MG63 (cell line): ENCODE results near the gene AGAP1. TPM values are rescaled to one million over a fixed set of nuclear protein-coding genes. Genes with fewer than 3 reads are reported as not detected.

Experiments used
- DNase-seq: peaks from one replicate; pipeline ENCODE4 v3.0.0-alpha.2; 2020
- H3K27me3 ChIP-seq: fragments of 250-450 bp; sonication (Bioruptor Pico); 2 replicates; pipeline ENCODE4 v1.5.1; 2020; ENCODE audit warnings: mild to moderate bottlenecking, moderate library complexity
- H3K36me3 ChIP-seq: fragments of 250-450 bp; sonication (Bioruptor Pico); 2 replicates; pipeline ENCODE4 v1.5.1; 2020; ENCODE audit warnings: mild to moderate bottlenecking, moderate library complexity
- H3K4me3 ChIP-seq: fragments of 250-450 bp; sonication (Bioruptor Pico); 2 replicates; pipeline ENCODE4 v1.5.1; 2020; ENCODE audit warnings: mild to moderate bottlenecking, moderate library complexity
- H3K9me3 ChIP-seq: fragments of 250-450 bp; sonication (Bioruptor Pico); 2 replicates; pipeline ENCODE4 v1.5.1; 2020; ENCODE audit warnings: mild to moderate bottlenecking, moderate library complexity
- total RNA-seq: library from RNA; depleted of rRNA; stranded (reverse); fragments of >200 nt; shearing (Covaris generic); gene quantifications from 2 replicates; pipeline ENCODE4 v1.2.3, GENCODE V29; 2014; ENCODE audit warnings: low replicate concordance

AGAP1 gene
- total RNA-seq, 1 experiment from 2014 or later, result 8.8 TPM

DNA sequence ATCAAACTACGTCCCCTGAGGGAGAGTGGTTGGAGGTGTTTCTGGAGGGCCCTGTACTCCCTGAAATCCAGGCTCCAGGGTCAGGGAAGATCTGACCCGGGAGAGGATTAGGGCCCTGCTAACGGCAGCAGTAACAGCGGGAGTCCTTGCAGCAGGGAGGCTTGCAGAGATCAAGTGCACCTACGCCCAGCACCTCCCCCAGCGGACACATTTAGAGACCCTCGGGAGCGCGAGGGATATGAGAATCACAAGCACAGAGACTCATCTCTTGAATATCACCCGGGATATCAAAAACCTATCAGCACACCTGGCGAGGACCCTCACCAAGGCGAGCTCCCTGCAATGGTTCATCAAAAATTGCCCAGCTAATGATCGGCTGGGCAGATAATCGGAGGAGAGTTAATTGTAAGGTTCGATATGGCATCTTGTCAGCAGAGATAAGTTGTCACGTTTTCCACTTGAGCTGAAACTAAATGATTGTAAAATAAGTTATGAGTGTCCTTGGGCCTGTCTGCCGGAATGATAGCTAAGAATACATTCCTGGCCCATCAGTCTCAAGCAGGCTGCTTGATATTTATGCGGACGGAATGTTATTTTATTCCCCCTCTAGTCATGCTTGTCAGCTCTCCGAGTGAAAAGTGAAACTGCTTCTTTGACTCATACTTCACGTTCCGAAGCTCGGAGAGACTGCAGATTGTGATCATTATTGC lies 464.5 kb downstream of the AGAP1 start:
- DNase-seq, result no peak
- no peaks in the 10 kb centered on the region for H3K36me3 ChIP-seq
- H3K4me3 ChIP-seq, result no peak overlapping the region
- H3K9me3 ChIP-seq, result no peaks in the 10 kb centered on the region
- no peaks in the 10 kb centered on the region for H3K27me3 ChIP-seq

DNA sequence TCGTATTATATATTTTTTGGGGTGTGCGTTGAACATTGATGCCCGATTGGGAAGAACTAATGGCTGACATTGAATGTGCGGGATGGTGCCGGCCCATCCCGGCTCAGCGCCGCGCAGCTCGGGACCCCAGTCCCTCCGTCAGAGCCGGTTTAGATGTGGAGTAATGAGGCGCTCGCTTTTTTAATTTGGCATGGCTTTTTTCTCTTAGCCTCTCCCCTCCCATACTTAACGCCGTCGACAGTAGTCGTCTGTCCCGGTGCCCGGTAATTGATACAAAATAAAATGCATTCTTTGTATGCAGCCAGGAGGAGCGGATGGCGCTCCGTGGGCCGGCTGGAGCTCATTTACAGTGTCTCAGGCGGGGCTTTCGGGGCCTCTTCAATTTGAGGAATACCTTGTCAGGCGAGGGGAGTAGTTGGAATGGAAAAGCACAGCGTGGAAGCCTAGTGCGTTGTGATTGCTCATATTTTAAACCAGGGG lies 465.1 kb downstream of the AGAP1 start:
- Histone ChIP-seq H3K27me3 (no peaks in the 10 kb centered on the region), H3K4me3 (no peak overlapping the region), H3K9me3 (no peaks in the 10 kb centered on the region), H3K36me3 (no peaks in the 10 kb centered on the region)
- no peak for DNase-seq

DNA sequence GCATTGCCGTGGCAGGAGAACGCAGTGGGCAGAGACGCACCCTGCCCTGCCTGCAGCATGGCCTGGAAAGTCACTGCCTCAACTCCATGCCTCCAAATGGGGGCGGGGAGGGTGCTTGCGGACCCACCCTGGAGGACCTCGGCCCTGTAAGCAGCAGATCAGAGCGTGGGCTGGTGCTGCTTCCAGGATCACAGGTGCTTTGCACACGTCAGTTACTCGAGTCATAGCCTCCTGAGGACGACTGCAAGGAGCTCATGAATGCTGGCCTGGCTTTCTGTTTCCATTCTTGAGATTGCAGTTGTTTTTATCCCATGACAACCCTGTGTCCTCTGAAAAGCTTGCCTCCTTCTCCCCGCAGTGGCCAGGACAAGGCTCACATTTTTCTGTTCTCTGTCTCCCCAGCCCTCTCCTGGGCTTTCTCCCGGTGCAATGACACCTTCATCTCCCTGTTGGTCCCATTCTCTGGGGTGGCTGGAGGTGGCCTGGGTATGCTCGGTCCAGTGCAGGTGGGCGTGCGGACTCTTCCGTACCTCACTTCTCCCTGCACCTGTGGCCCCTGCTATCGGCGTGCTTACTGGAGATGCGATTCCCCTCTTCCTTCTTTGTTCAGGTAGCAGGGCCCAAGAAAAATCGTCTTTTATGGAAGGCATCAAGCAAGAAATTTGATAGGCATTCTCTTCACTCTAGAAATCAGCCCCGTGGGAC lies 466.3 kb downstream of the AGAP1 start:
- Histone ChIP-seq H3K9me3 (no peaks in the 10 kb centered on the region), H3K27me3 (no peaks in the 10 kb centered on the region), H3K36me3 (no peaks in the 10 kb centered on the region), H3K4me3 (no peak overlapping the region)
- DNase-seq, result no peak

DNA sequence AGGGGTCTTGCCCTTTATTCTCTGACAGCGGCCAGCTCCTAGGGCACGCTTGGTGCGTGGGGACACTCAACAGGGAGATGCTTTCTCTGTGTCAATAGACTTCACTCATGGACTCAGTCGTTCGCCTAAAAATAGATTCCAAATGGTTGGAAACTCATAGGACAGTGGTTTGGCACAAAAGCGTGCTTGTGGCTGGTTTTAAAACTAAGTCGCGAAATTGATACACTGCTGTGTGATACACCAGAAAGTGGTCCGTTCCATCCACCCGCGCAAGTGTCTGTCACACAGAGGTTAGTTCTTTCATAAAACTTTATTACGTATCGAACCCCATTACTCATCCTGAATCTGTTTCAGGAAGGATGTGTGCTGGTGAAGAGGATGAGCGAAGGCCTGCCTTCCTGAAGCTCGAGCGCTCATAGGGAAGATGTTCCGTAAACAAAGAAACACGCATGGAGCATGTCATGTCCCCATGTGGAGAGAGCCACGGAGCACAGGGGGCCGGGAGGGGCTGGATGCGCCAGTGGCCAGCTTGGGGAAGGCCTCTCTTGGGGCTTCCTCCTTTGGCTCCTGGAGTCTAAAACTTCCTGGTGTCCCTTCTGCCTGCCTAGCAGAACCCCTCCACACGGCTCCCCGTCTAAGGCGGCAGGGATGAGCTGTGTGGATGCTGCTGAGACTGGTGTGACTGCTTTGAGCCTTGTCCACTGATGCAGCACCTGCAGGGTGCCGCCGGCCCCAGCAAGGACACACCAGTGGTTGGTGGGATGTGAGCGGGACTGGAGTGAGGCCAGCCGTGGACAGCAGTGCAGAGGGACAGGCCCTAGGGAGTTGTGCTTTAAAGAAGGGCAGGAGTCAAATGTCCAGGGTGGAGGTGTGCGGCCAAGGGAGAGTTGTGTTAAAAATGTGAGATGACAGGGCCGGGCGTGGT lies 467.1 kb downstream of the AGAP1 start:
- no peak for DNase-seq
- H3K27me3 ChIP-seq, result no peaks in the 10 kb centered on the region
- no peaks in the 10 kb centered on the region for H3K36me3 ChIP-seq
- no peaks in the 10 kb centered on the region for H3K9me3 ChIP-seq
- H3K4me3 ChIP-seq, result no peak overlapping the region

DNA sequence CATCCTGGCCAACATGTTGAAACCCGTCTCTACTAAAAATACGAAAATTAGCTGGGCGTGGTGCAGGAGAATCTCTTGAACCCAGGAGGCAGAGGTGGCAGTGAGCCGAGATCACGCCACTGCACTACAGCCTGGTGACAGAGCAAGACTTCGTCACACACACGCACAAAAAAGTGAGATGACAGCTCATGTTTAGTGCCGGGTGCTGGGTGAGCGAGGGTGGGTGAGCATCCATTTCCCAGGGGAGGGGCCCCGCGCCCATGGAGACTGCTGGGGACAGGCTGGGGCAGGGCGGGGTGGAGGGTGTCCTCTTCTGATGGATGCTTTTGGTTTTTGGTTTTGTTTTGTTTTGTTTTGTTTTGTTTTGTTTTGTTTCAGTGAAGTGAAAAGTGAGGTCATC lies 467.9 kb downstream of the AGAP1 start:
- DNase-seq, result no peak
- H3K36me3 ChIP-seq, result no peaks in the 10 kb centered on the region
- no peaks in the 10 kb centered on the region for H3K27me3 ChIP-seq
- no peak overlapping the region for H3K4me3 ChIP-seq
- H3K9me3 ChIP-seq, result no peaks in the 10 kb centered on the region

DNA sequence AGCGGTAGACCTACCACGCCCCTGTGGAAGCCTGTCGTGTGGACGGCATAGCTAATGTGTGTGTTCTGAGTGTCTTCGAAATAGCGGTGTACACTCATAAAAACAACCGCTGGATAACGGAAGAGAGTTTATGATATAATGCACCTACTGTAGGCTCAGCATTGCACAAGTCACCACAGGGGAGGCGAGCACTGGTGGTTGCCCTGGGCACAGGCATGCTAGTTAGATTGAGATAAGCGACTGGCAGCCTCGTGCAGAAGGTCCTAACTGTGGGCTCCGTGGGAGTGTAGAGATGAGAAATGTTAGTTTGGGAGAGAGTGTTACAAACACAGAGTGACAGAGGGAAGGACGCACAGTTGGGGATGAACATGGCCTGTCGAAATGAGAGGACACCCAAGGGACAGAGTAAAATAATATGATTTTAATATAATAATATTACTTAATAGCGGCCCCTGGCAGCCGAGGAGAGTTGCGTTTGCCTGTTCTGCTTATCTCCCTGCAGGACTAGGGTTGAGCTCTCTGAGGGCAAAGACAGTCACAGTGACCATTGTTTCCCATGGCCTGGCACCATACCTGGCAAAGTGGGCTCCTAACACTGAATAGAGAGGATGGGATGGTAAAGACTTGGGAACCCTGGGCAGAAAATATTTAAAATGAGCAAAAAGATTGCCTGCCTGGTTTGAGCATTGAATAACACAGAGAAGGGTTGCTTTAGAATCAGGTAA lies 470.2 kb downstream of the AGAP1 start:
- Histone ChIP-seq H3K9me3 (no peaks in the 10 kb centered on the region), H3K36me3 (no peaks in the 10 kb centered on the region), H3K27me3 (no peaks in the 10 kb centered on the region), H3K4me3 (no peak overlapping the region)
- DNase-seq, result no peak

DNA sequence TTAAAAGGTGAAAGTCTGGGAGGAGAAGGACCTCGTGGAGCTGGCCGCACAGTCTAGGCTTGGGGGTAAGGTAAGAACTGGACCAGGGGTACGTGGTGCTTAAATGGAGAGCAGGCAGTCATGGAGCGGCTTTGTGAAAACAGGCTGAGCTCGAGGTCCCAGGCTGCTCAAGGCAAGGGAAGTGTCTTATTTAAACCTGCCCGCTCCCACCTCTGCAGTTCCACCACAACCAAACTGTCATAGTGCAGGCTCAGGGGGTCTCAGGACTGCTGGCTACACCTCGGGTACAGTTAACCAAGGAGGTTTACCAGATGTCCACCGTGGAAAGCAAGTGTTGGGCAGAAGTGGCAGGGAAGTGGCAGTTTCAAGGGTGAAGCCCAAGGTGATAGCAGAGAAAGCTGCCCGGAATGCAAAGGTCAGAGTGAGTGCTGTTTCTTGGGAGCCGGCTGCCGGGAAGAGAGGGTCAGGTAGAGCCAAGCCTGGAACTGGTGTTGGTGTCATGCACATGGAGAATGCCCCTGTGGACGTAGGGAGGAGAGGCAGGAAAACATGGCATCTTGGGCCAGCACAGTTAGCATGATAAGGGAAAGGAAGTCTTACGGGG lies 471.0 kb downstream of the AGAP1 start:
- Histone ChIP-seq H3K4me3 (no peak overlapping the region), H3K36me3 (no peaks in the 10 kb centered on the region; the same call in 1 of the 2 replicates), H3K9me3 (no peaks in the 10 kb centered on the region), H3K27me3 (no peaks in the 10 kb centered on the region)
- no peak for DNase-seq

DNA sequence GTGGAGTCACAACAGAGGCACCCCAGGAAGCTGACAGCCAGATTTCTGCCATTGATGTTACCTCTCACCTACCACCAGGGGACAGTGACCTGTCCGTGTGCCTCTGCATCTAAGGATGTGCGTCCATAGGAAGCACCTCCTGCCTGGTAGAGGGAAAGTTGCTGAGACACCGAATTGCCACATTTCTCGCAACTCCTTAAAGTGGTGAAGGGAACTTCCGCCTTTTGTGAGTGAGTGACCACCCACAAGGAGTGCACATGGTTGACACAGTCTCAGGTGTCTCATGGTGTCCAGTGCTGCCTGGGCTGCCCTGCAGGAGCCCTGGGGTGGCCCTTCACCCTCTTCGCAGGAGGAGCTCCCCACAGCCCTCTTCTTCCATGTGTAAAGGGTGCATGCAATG lies 472.6 kb downstream of the AGAP1 start:
- no peak overlapping the region for H3K4me3 ChIP-seq

DNA sequence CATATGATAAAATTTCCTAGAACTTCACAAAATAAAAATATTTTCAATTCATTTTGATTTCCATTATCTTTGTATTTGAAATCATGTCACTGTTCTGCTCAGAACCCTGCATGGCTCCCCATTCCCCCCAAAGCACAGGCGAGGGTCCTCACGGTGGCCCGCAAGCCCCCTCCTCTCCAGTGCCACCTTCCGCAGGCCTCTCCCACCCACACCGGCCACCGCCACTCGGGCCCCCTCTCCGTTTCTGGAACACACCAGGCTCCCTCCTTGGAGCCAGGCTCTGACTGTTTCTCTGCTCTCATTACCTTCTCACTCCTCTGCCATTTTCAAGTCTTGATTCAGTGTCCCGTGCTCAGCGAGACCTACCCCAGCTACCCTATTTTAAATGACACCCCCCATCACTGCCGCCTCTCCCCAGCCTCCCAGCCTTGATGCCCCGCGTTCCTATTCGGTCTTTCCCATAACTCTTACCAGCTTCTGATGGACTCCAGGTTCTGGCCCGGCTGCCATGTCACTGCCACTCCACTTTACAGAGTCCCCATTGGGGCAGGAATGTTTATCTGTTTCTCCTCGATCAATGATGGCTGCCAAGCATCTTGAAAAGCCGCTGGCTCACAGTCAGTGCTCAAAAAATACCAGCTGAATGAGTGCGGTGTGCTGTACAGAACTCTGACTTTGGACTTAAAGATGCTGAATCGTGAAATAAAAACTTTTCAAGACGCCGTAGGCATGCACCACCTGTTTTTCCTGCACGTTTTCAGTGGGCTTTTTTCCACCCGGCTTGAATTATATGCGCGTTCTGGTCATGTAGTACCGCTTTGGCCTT lies 473.3 kb downstream of the AGAP1 start:
- H3K9me3 ChIP-seq, result no peaks in the 10 kb centered on the region
- no peaks in the 10 kb centered on the region; the same call in 1 of the 2 replicates for H3K36me3 ChIP-seq
- no peak for DNase-seq
- H3K4me3 ChIP-seq, result no peak overlapping the region
- no peaks in the 10 kb centered on the region for H3K27me3 ChIP-seq

More for the DNA sequence above, 472.6 kb downstream of the AGAP1 start:
- Histone ChIP-seq H3K27me3 (no peaks in the 10 kb centered on the region), H3K36me3 (no peaks in the 10 kb centered on the region; the same call in 1 of the 2 replicates), H3K9me3 (no peaks in the 10 kb centered on the region)
- DNase-seq, result no peak

DNA sequence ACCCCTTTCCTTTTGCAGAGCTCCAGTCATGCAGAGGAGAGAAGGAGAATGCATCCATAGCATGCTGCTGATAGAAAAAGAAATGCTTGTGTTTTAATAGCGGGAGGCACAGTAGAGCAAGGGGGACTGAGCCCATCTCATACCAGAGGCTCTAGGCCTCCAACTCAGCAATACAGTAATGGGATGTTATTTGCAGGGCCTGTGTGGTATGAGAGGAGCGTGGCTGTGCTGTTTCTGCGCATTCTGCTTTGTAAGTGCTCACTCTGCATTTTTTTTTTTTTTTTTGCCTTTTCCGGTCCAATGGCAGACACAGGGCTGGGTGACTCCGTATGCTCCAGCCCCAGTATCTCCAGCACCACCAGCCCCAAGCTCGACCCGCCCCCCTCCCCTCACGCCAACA lies 474.3 kb downstream of the AGAP1 start:
- Histone ChIP-seq H3K27me3 (no peaks in the 10 kb centered on the region), H3K36me3 (no peaks in the 10 kb centered on the region; the same call in 1 of the 2 replicates), H3K4me3 (no peak overlapping the region), H3K9me3 (no peaks in the 10 kb centered on the region)
- DNase-seq, result no peak

DNA sequence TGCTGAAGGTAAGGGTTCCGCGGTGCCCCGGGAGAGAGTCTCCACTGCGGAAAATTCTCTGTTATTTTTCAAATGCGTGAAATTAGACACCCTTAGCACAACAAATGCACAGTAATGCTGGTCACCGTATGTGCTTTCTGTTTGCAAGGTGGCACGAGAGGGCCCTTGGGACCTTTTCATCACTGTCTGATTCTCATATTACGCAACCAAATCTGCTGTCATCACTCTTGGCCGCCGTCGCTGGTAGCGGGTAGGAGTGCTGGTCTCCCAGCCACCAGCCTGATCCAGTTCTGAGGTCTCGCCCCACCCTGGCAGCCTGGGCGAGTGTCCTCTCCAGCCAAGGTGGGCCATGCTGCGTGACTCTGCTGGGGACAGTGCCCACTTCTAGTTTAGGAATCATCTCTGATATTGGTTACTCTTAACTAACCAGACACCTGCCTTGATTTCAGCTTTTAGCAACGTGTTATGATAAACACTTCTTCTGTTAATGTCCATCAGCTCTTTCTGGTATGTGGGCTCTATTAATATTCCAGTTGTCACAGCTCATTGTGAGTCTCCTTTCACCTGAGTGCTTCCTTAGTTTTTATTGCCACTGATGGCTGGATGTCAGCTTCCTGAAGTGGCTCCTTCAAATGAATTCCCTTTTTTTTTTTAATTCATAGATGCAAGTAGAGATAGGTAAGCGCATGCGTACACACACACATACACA lies 474.9 kb downstream of the AGAP1 start:
- no peaks in the 10 kb centered on the region for H3K9me3 ChIP-seq
- H3K4me3 ChIP-seq, result no peak overlapping the region
- DNase-seq, result no peak
- H3K27me3 ChIP-seq, result no peaks in the 10 kb centered on the region
- no peaks in the 10 kb centered on the region; the same call in 1 of the 2 replicates for H3K36me3 ChIP-seq

DNA sequence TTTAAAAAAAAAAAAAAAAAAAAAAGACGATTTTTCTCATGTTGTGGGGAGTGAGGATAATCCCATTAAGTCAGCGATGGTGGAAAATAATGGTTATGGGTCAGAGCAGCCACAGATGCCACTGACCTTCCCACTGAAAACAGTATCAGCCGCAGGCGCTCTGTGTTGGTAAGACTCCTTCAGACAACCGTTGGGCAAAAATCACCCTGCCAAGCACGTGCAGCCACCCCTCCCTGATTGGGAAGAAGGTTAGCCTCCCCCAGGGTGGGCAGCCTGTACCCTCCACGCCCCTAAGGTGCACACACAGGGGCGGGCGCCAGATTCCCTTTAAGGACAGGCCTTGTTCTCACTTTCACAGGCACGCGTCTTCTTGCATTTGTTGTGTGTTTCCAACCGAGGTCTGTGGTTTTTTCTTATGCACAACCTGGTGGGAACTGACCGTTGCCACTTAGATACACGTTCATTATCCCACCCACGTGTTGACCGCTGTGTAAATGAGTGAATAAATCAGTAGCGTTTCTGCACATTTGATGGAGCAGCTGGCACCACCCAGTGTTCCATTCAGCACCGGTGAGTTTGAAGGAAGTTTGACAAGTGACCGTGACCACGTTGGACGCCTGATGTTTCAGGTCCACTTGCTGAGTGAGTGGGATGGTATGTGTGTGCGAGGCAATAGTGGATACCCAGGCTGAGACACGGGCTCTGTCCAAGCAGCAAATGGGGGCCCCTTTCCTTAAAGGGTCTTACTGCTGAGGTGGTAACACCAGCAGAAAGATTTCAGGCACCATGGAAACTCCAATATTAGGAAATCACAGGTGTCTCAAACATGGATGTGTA lies 476.6 kb downstream of the AGAP1 start:
- H3K36me3 ChIP-seq, result no peaks in the 10 kb centered on the region; the same call in 1 of the 2 replicates
- H3K4me3 ChIP-seq, result no peak overlapping the region
- H3K9me3 ChIP-seq, result no peaks in the 10 kb centered on the region

DNA sequence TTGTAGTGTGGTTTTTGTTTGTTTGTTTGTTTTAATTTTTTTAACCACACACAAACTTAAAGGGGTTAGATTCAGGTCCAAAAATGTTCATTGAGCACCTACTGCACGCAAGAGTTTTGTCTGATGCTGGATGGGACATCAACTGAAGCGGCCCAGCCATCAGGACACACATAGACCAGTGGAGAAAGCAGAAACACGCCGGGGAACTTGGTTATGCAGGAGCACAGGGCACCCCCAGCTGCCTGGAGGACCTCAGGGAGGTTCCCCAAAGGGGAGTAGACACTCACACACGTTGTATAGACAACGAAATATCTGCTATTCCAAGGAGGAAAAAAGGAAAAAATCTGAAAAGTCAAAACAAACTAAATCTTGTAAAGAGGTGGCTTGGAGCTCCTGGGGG lies 482.7 kb downstream of the AGAP1 start:
- Histone ChIP-seq H3K4me3 (no peak overlapping the region), H3K9me3 (no peaks in the 10 kb centered on the region), H3K36me3 (no peaks in the 10 kb centered on the region), H3K27me3 (no peaks in the 10 kb centered on the region)
- no peak for DNase-seq

More for the DNA sequence above, 476.6 kb downstream of the AGAP1 start:
- no peak for DNase-seq
- H3K27me3 ChIP-seq, result no peaks in the 10 kb centered on the region

DNA sequence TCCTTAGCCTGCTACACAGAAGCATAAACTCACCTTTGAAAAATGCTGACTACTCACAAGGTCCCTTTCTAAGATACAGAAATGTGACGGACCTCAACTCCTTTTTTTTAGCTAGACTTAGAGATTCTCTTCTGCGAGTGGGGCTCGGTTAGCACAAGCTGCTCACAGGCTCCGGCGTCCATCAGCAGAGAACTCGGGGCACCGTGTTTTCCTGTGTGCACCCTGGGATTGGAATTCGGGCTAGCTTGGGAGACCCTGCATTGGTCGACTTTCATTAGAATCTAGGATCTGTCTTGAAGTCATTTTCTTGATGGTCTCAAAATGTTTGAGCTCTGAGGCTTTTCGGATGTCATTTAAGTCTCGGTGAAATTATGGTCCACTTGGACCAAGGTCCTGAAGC lies 483.1 kb downstream of the AGAP1 start:
- no peaks in the 10 kb centered on the region for H3K27me3 ChIP-seq
- H3K4me3 ChIP-seq, result no peak overlapping the region
- no peak for DNase-seq
- no peaks in the 10 kb centered on the region for H3K36me3 ChIP-seq
- no peaks in the 10 kb centered on the region for H3K9me3 ChIP-seq
